Panc1 (cell line): ENCODE results near the gene UMOD. TPM values are rescaled to one million over a fixed set of nuclear protein-coding genes. Genes with fewer than 3 reads are reported as not detected.

Source experiments
- ATAC-seq: fragments of 200-7000 bp; cut with Tn5 transposase; 2 replicates; pipeline ENCODE4 v1.9.1; 2020; ENCODE audit warnings: mild to moderate bottlenecking, moderate library complexity
- BruUV-seq: library from RNA; stranded (reverse); fragments of 400-500 nt; replicated peaks from 2 replicates; lab custom pipeline; 2021; lab: Mats Ljungman, UMichigan
- CTCF ChIA-PET: fragments of 300-600 bp; sonication (Branson Sonifier 250); formaldehyde crosslinking; loops from one replicate; lab custom pipeline; 2022; ENCODE audit warnings: antibody characterized with exemption; lab: Charles Lee
- POLR2A ChIA-PET: fragments of 300-600 bp; sonication (Branson Sonifier 250); formaldehyde crosslinking; loops from one replicate; lab custom pipeline; 2022; ENCODE audit warnings: antibody characterized with exemption; lab: Charles Lee
- DNase-seq: peaks from one replicate; pipeline ENCODE4 v3.0.0-alpha.2; 2010; ENCODE audit warnings: low read depth, low spot score
- H3K27ac ChIP-seq: 2 replicates; pipeline ENCODE4 v1.5.1; 2011; ENCODE audit warnings: mild to moderate bottlenecking, low read length, inconsistent platforms
- H3K27me3 ChIP-seq: fragments of 200-500 bp; sonication (Bioruptor generic); 2 replicates; pipeline ENCODE4 v1.6.0; 2014; ENCODE audit warnings: low read length, inconsistent platforms; ENCODE audit not compliant: control insufficient read depth, insufficient read depth
- H3K36me3 ChIP-seq: fragments of 200-500 bp; sonication (Bioruptor generic); 2 replicates; pipeline ENCODE4 v1.5.1; 2014; ENCODE audit warnings: inconsistent platforms, mild to moderate bottlenecking, low read length, moderate library complexity; ENCODE audit not compliant: control insufficient read depth, insufficient read depth
- H3K4me1 ChIP-seq: 2 replicates; pipeline ENCODE4 v1.5.1; 2011; ENCODE audit warnings: inconsistent platforms, mild to moderate bottlenecking, low read length, moderate library complexity; ENCODE audit not compliant: control insufficient read depth, insufficient read depth
- H3K4me3 ChIP-seq, 2 experiments: 2 replicates each; pipeline ENCODE4 v1.5.1; 2011 to 2012; ENCODE audit warnings: low read depth in 2 of 2, low read length in 2 of 2, mild to moderate bottlenecking in 2 of 2, inconsistent platforms in 1 of 2, moderate library complexity in 1 of 2
- H3K9me3 ChIP-seq: fragments of 200-500 bp; sonication (Bioruptor generic); 2 replicates; pipeline ENCODE4 v1.5.1; 2014; ENCODE audit warnings: low read depth, mild to moderate bottlenecking, inconsistent platforms, low read length, moderate library complexity; ENCODE audit not compliant: control insufficient read depth, insufficient read depth
- POLR2AphosphoS5 ChIP-seq: IDR thresholded peaks from 2 replicates; pipeline ENCODE4 v1.6.1; 2012; ENCODE audit warnings: mild to moderate bottlenecking, low read depth, low read length, moderate library complexity
- SIN3A ChIP-seq: IDR thresholded peaks from 2 replicates; pipeline ENCODE4 v1.6.1; 2012; ENCODE audit warnings: low read depth, mild to moderate bottlenecking, low read length, moderate library complexity, borderline replicate concordance; ENCODE audit not compliant: insufficient read depth
- TCF7L2 ChIP-seq: IDR thresholded peaks from 2 replicates; pipeline ENCODE4 v1.6.1; 2011; ENCODE audit warnings: mild to moderate bottlenecking, low read depth, low read length, inconsistent platforms
- in situ Hi-C: cut with HindIII; loops from 2 replicates; pipeline ENCODE4 v1.10.0; 2016; ENCODE audit warnings: low sequenced_read_pairs, low pct_unique_long_range_greater_than_20kb
- intact Hi-C: fragments of 100-400 bp; cut with micrococcal nuclease; formaldehyde crosslinking; loops from one replicate; pipeline ENCODE4 v1.10.0; 2022; ENCODE audit not compliant: unreplicated experiment
- total RNA-seq: library from RNA; stranded (reverse); gene quantifications from one replicate; pipeline ENCODE4 v1.2.1, GENCODE V29; 2021; ENCODE audit not compliant: unreplicated experiment
- TF ChIP-seq, protein P1 (sequence below): fragments of 450-650 bp; IDR thresholded peaks from 2 replicates; pipeline ENCODE4 v1.5.1; 2017; ENCODE audit warnings: mild to moderate bottlenecking
- TF ChIP-seq, protein P2 (sequence below), 2 experiments: IDR thresholded peaks; 2 replicates each; pipeline ENCODE4 v1.6.1; 2011 to 2012; ENCODE audit warnings: low read depth in 2 of 2, control low read depth in 1 of 2, low read length in 1 of 2, mild to moderate bottlenecking in 1 of 2, moderate library complexity in 1 of 2; ENCODE audit not compliant: insufficient read depth in 1 of 2

The UMOD gene
- total RNA-seq, 1 experiment from 2014 or later: not detected

DNA sequence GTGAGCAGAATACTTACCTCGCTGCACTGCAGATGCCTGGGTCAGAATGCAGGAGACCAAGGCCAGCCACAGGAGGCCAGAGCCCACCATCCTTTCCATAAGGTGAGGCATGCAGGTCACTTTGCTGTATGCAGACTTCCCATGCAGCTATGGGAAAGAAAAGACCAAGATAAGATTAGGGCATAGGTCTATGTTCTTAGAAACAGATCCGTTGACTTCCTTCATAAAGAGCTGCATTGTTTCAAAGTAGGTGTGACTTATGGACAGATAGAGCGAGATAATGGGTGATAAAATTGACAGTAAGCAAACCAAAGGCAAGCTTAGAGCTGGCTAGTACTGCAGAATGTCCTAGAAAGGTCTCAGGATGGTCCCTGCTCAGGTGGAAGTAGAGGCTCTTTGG, 26.2 kb downstream of the UMOD start:
- intact Hi-C loops: no loop called here
- Histone ChIP-seq H3K4me3 (no peak overlapping the region), H3K27me3 (peaks cover 5% of the 10 kb centered on the region; the same call in 1 of the 2 replicates), H3K4me1 (no peaks in the 10 kb centered on the region), H3K27ac (no peak overlapping the region), H3K36me3 (no peaks in the 10 kb centered on the region), H3K9me3 (no peaks in the 10 kb centered on the region)
- ChIA-PET POLR2A (no interaction called here), CTCF (no interaction called here)
- DNase-seq (no peak), ATAC-seq (no peak)
- BruUV-seq: no TSS peak
- TF ChIP-seq, protein P1, sequence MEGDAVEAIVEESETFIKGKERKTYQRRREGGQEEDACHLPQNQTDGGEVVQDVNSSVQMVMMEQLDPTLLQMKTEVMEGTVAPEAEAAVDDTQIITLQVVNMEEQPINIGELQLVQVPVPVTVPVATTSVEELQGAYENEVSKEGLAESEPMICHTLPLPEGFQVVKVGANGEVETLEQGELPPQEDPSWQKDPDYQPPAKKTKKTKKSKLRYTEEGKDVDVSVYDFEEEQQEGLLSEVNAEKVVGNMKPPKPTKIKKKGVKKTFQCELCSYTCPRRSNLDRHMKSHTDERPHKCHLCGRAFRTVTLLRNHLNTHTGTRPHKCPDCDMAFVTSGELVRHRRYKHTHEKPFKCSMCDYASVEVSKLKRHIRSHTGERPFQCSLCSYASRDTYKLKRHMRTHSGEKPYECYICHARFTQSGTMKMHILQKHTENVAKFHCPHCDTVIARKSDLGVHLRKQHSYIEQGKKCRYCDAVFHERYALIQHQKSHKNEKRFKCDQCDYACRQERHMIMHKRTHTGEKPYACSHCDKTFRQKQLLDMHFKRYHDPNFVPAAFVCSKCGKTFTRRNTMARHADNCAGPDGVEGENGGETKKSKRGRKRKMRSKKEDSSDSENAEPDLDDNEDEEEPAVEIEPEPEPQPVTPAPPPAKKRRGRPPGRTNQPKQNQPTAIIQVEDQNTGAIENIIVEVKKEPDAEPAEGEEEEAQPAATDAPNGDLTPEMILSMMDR: no peak
- TF ChIP-seq POLR2AphosphoS5: no peak
- TF ChIP-seq TCF7L2: no peak
- TF ChIP-seq, protein P2, sequence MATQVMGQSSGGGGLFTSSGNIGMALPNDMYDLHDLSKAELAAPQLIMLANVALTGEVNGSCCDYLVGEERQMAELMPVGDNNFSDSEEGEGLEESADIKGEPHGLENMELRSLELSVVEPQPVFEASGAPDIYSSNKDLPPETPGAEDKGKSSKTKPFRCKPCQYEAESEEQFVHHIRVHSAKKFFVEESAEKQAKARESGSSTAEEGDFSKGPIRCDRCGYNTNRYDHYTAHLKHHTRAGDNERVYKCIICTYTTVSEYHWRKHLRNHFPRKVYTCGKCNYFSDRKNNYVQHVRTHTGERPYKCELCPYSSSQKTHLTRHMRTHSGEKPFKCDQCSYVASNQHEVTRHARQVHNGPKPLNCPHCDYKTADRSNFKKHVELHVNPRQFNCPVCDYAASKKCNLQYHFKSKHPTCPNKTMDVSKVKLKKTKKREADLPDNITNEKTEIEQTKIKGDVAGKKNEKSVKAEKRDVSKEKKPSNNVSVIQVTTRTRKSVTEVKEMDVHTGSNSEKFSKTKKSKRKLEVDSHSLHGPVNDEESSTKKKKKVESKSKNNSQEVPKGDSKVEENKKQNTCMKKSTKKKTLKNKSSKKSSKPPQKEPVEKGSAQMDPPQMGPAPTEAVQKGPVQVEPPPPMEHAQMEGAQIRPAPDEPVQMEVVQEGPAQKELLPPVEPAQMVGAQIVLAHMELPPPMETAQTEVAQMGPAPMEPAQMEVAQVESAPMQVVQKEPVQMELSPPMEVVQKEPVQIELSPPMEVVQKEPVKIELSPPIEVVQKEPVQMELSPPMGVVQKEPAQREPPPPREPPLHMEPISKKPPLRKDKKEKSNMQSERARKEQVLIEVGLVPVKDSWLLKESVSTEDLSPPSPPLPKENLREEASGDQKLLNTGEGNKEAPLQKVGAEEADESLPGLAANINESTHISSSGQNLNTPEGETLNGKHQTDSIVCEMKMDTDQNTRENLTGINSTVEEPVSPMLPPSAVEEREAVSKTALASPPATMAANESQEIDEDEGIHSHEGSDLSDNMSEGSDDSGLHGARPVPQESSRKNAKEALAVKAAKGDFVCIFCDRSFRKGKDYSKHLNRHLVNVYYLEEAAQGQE (IDR thresholded peaks at IDR 0.05; ENCODE audit: insufficient read depth in 1 of 2, low read depth in 2 of 2, low read length in 1 of 2): no peak
- no peak for TF ChIP-seq SIN3A
- in situ Hi-C loops: no loop called here

DNA sequence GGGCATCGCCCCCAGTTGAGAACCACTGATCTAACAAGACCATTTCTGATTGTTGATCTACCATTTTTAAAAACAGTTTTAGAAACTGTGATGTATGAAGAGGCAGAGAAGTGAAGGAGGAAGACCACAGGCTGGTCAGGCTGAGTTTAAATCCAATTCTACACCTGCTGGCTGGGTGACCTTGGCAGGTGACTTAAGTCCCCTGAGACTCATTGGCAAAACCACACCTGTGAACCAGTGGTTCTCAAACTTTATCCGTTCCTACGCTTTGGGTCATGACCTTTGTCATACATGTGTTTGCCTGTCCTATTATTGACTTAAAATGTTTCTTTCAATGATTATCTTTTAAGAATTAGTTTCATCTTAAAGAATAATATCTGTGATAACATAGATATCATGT, 27.5 kb downstream of the UMOD start:
- CTCF ChIA-PET: no interaction called here
- intact Hi-C loops: no loop called here

More for the DNA sequence above, 27.5 kb downstream of the UMOD start:
- no peak for ATAC-seq
- Histone ChIP-seq H3K27ac (no peak overlapping the region), H3K27me3 (peaks cover 5% of the 10 kb centered on the region; the same call in 1 of the 2 replicates), H3K9me3 (no peaks in the 10 kb centered on the region), H3K4me3 (no peak overlapping the region), H3K36me3 (no peaks in the 10 kb centered on the region), H3K4me1 (no peaks in the 10 kb centered on the region)
- TF ChIP-seq SIN3A (no peak), POLR2AphosphoS5 (no peak), TCF7L2 (no peak)
- TF ChIP-seq, protein P2 (IDR thresholded peaks at IDR 0.05; ENCODE audit: insufficient read depth in 1 of 2, low read depth in 2 of 2, low read length in 1 of 2): no peak
- TF ChIP-seq, protein P1: no peak
- no peak for DNase-seq
- POLR2A ChIA-PET: no interaction called here
- in situ Hi-C loops: no loop called here
- no TSS peak for BruUV-seq
